Activated effector memory CD4-positive, alpha-beta T cell treated with anti-CD3 and anti-CD28 coated beads, Interleukin-2, amount 50 U/mL, for 16 hours (primary cell): ENCODE data around the gene PANK3.
"Not testable (repeated sequence)": the region's sequence is repeated elsewhere in the genome, so short reads cannot be mapped to it uniquely, and the experiment has no call there.

Experiments used
- DNase-seq: peaks from one replicate; pipeline ENCODE4 v3.0.0-alpha.2; 2020

PANK3 gene

DNA sequence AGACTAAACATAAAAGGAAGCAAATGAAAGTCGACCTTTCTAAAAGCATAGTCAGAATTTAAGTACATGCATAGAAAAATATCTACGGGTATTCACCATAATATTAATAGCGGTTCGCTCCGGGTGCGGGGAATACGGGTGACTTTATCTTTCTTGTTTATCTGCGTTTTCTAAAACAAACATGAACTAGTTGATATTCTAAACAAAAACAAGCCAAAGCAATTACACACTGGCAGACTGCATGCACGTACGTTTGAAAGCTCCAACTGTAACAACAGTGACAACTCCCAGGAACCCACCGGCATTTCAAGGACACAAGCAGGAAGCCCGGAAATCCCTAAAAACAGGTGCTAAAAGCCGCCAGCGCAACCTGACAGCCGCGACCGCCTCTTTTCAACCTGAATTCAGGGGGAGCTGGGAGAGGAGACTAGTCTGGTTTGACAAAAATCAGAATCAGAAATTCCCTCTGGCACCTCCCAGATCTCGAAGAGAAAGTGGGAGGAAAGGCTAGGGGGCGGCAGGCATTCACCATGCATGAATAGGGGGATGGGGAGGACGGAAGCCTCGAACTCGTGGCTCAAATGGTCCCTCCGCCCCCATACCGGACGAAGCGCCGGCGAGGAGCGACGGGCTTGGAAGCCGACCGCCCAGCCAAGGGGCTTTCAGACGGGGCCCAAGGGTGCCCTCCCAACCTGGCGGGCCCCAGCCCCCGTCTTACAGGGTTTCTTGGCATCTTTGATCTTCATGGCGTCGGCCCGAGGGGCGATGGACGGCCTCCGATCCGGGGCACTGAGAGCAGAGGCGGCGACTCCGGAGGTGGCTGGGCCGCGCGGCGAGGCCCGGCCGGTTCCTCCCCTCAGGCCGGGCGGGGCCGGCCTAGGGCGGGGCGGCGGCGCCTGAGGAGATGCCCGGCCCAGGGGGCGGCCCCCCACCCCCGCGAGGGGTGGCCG is at the start of gene PANK3:
Gene PANK3, minus strand, starts transcription at position 831 of the 950 bp plus-strand sequence. Its CDS starts 85 bp downstream, at position 746.
- DNase-seq: no peak

- no peak for DNase-seq
Measured at GRCh38 chr5:168624850-168625364, 45.7 kb upstream of the PANK3 start.

GRCh38 chr5:168620807-168621206 is 41.6 kb upstream of the PANK3 start:
- no peak for DNase-seq

DNA sequence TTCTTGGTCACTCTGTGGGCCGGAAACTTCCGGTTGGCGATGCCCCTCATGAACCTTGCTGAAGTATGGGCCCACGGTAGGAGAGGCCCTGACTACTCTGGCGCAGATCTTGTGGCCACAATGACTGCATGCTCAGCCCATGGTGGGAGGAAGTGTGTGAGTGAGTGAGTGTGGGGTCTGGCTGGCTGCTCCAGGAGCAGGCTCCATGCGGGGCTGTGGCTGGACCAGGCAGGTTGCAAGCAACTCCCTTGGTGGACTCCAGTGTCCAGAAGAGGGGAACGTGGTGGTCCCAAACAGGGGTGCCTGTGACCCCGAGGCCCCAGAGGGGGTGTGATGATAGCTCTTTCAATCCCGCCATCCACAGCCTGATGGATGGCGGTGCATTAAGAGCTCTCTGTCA is 35.5 kb upstream of the PANK3 start:
- DNase-seq: no peak

DNA sequence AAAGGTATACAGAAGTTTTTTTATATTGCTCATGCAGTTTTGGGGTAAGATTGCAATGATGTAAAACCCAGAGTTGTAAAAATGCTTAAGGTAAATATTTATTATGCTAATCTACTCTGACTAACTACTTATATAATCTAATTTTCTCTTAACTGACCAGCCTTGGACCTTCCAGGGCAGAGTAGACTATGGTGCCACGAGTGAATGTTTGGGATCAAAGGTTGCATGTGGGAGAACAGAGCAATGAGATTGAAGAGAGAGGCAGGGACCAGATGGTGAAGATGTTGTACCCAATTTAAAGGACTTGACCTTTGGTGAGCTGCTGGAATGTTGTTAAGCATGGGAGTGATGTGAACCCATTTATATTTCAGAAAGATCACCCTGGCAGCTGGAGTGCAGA is 34.8 kb upstream of the PANK3 start:
- no peak for DNase-seq

GRCh38 chr5:168613396-168613795 is 34.2 kb upstream of the PANK3 start:
- no peak for DNase-seq

DNA sequence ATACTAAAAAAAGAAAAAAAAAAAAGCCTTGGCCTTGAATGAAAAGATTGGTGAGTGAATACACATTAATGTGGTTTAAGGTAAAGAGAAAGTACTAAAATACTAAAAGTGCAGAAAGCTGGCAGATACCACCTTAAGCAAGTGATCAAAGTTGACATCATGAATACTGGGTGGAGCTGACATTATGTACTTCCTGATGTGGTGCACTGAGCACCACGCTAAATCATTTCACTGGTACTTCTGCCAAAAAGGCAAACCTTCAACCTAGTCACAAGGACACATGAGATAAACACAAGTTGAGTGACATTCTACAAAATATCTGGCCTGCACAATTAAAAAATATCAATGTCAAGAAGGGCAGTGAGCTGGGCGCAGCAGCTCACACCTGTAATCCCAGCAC is 33.8 kb upstream of the PANK3 start:
- DNase-seq: no peak

- no peak for DNase-seq
Measured at GRCh38 chr5:168612123-168612522, 33.0 kb upstream of the PANK3 start.

- DNase-seq: no peak
Measured at GRCh38 chr5:168611165-168611564, 32.0 kb upstream of the PANK3 start.

DNA sequence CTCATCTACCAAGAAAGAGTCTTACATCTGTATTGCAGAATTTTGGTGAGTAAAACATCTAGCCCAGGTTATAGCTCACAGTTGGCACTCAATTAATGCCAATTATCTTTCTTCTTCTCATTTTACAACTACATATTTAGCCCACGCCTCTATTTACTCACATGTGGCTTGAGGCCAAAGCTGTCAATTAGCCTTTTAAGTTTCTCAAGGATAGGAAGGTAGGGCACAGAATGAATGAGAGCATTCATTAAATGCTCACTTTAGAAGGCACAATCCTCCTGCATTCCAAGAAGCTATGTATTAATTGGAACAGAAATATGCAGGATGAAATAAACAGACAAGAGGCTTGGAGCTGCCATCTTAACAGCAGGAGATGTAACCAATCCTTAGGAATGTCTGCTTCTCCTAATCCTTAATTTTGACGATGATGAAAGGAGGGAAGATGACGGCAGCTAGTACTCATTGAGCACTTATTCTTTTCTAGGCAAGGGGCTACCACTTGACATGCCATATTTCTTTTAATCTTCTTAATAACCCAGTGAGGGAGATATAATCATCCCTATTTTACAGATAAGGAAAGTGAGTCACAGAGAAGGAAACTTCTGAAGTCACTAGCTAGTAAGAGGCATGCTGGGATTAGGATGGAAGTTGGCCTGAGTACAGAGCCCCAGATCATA is 30.8 kb upstream of the PANK3 start:
- DNase-seq: no peak

DNA sequence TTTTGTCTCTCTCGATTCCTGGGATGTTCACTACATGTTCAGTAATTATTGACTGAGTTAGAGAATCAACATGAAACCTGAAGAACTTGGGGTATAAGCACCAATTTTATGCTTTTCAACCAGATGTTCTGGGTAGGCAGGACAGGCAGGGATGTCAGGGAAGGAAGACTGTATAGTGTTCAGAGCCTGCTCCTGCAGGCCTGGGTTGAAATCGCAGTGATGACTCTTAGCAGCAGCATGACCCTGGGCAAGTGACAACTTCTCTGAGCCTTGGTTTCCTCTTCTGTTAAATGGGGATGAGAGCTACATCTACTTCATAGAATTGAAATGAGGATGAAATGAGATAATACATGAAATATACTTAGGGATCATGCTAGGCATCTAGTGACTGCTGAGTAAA is 29.7 kb upstream of the PANK3 start:
- DNase-seq: no peak

DNA sequence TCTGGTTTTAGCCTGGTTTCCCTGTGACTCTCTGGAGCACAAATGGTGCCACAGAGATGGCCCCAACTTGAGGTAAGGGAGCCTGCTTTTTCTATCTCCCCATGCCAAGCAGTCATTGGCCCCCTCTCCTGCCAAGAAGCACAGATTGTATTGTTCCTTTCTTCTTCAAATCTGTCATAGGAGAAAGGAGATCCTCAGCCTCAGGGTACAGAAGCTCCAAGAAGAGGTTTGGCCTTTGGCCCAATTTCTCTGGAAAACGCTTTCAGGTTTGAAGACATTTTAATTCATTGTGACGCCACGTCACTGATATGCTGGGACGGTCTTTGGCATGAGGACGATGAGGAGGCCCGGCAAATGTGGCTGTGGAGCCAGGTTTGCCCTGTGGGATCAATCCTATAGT is 29.2 kb upstream of the PANK3 start:
- DNase-seq: no peak

GRCh38 chr5:168607946-168608345 is 28.8 kb upstream of the PANK3 start:
- no peak for DNase-seq

DNA sequence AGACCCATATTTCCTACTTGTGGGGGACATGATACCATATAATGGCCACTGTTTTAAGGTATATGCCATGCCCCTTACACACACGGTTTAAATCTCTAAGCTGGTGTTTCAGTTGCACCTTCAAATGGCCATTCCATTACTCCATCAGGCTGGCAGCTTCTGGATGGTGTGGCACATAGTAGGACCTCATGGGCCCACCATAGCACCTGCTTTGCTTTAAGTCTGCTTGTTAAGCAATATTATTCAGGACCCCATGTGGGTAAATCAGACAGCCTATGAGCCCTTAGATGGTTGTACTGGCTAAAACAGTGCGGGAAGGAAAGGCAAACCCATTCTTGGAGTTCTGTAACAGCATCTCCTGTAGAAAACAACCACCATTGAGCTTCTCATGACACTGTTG is 27.4 kb upstream of the PANK3 start:
- DNase-seq: no peak

- no peak for DNase-seq
Measured at GRCh38 chr5:168604436-168604835, 25.3 kb upstream of the PANK3 start.

GRCh38 chr5:168603746-168604145 is 24.6 kb upstream of the PANK3 start:
- DNase-seq: no peak

DNA sequence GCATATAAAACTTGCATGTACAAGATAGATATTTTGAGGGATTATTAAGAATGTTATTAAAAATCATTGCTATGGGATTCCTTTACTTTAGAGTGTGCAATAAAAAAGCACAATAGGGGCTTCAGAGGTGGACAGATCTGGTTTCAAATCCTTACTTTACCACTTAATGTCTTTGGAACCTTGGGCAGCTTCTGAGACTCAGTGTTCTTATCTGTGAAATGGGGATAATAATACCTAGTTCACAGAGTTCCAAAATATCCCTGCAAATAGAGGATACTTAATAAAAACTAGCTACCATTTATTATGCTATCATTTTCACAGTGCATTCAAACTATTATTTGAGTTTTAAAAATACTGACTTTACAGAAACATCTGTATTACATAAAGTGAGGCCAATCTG is 23.3 kb upstream of the PANK3 start:
- DNase-seq: no peak

GRCh38 chr5:168601972-168602371 is 22.8 kb upstream of the PANK3 start:
- DNase-seq: no peak

- DNase-seq: no peak
Measured at GRCh38 chr5:168600409-168600808, 21.2 kb upstream of the PANK3 start.

DNA sequence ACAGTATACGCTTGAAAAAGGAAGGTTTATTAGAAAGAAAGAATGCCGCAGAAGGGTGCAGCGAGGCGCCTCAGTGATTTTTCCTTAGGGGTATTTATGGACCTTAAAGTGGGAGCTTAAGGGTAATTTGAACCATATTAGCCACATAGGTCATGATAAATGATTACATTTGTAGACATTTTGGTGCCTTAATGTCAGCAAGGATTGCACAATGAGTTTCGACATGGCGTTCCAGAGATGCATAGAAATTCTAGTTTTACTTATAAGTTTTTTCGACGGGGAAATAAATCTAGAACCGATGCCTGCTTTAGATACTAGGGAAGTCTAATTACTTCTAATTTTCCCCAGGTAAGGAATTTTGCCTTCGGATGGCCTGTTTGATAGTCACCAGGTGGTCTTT is 20.7 kb upstream of the PANK3 start:
- DNase-seq: no peak

- no peak for DNase-seq
Measured at GRCh38 chr5:168598639-168599038, 19.5 kb upstream of the PANK3 start.

DNA sequence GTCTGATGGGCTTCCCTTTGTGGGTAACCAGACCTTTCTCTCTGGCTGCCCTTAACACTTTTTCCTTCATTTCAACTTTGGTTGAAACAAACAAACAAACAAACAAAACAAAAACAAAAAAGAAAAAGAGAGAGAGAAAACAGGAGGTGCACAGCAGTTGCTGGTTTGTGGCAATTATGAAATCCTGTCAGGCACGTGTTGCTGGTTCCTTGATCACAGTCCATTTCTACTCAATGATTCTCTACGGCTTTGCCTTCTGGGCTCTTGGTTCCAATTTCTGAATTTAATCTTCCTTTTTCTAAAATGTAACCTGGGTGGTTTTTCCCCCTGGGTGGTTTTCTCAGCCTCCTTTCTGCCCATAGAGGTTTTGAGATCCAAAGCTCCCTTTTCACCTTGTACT is 17.8 kb upstream of the PANK3 start:
- DNase-seq: no peak

DNA sequence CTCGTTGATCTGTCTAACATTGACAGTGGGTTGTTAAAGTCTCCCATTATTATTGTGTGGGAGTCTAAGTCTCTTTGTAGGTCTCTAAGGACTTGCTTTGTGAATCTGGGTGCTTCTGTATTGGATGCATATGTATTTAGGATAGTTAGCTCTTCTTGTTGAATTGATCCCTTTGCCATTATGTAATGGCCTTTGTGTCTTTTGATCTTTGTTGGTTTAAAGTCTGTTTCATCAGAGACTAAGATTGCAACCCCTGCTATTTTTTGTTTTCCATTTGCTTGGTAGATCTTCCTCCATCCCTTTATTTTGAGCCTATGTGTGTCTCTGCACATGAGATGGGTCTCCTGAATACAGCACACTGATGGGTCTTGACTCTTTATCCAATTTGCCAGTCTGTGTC is 17.0 kb upstream of the PANK3 start:
- not testable (repeated sequence) for DNase-seq

- no peak for DNase-seq
Measured at GRCh38 chr5:168592014-168592368, 12.8 kb upstream of the PANK3 start.
